ENCODE measurements around the gene H2BK1.

Gene H2BK1

DNA sequence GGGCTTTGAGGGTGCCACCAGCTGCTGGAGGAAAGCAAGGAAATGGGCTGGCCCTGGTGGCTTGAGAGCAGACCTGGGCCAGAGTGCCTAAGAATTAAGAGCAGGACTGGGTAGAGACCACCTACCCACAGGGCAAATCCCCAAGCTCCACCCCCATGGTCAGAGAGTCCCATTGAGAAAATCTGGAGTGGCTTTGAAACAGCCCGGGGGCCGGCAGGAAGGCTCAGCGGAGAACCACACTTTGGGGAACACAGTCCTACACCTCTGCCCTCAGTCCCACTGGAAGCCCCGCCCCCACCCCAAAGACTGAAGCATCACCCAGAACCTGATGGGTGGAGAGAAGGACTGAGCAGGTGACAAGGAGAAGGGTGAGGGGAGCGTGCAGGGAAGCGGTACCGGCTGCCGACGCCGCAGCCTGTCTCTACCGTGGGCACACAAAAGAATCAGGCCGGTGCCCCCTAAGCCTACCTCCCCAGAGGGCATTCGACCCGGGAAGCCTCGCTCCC is 34.6 kb upstream of the H2BK1 start:
- DNase-seq = no peak

DNA sequence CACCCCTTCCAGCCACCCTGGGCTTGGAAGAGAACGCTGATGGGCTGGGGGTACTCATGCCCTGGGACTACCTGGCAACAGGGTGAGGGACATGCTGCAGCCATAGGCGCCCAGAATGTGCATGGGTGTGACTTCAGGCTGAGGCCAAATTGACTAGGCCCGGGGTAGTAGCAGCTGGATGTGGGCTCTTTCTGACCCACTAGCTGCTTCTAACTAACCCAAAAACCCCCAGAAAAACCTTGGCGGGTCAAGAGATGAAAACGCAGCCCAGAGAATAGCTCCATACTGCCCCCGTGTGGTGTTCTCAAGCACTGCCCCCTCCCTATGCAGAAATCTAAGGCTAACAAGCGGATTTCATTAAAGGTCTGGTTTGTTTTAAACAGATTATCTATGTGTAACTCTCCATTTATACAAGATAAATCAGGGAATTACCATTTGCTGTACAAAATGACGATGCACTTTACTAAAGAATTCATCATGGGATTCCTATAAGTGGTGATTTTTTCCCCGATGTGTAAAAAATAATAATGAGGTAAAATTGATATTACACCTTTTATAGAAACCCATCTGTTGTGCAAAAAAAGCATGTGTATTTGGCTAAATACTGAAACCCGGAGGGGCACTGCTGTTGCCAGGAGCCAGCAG is 34.0 kb upstream of the H2BK1 start:
- DNase-seq = no peak

GRCh38 chr7:151243408-151244195 is 33.3 kb upstream of the H2BK1 start:
- no peak for DNase-seq

DNA sequence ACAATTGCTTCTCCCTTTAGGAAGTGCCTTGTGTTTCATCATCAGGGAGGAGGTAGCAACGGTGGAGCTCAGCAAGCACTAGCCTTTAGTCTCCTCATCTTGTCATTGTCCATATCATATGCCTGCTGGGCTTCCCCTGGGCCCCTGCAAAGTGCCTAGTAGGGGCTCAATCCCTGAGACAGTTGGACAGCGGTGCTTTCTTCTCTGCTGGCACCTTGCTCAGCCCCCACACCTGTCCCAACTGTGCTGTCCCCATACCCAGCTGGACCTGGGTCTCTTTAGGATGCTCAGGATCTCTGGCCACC is 32.7 kb upstream of the H2BK1 start:
- DNase-seq = no peak

DNA sequence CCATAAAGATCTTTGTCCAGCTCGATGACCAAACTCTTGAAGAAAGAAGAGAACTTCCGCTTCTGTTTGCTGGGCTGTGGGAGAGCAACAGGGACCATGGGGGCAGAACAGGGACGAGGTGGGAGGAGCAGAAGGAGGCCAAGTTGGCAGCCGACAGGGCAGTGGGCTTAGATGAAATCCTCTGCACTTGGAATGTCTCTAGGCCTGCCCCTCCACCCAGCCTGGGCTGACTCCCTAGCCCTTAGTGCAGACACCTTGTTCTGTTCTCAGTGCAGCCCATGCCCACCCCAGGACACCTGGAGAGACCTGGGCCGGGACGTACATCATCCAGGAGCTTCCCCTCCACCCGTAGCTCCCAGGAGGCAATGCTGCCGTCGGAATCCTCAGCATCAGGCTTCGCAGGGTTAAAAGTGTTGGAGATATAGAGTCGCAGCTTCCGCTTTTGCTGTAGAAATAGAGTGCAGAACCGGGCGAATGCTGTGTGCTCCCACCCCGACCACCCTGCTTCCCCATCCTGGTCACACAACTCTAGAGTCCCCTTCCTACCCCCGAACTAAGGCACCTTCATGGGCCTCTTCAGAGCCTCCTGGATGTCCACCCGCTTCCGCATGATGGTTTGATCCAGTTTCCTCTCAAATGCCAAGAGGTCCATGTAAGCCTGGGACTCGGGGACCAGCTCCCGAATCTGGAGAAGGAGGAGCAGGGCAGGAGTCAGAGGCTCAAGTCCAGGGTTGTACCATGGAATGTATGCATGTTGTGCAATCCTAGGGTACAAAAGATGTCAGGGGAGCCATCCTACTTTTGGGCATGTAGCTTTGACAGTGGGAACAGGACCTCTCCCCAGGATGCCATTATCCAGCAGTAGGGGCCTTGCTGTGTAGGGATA is 32.1 kb upstream of the H2BK1 start:
- no peak for DNase-seq

DNA sequence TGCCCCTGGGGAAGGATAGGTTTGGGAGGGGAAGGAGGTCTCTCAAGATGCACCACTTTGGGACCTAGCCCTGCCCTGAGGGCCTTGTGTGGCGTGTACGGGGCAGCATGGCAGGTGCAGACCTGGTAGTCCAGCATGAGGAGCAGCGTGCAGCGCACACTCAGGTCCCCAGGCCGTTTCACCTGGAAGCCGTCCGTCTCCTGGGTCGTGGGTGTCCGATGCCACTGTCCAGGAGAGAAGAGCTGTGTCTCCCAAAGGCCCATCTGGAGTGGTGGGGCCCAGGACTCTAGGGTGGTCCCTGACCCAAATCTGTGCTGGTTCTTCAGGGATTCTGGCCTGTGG is 31.4 kb upstream of the H2BK1 start:
- DNase-seq = no peak

DNA sequence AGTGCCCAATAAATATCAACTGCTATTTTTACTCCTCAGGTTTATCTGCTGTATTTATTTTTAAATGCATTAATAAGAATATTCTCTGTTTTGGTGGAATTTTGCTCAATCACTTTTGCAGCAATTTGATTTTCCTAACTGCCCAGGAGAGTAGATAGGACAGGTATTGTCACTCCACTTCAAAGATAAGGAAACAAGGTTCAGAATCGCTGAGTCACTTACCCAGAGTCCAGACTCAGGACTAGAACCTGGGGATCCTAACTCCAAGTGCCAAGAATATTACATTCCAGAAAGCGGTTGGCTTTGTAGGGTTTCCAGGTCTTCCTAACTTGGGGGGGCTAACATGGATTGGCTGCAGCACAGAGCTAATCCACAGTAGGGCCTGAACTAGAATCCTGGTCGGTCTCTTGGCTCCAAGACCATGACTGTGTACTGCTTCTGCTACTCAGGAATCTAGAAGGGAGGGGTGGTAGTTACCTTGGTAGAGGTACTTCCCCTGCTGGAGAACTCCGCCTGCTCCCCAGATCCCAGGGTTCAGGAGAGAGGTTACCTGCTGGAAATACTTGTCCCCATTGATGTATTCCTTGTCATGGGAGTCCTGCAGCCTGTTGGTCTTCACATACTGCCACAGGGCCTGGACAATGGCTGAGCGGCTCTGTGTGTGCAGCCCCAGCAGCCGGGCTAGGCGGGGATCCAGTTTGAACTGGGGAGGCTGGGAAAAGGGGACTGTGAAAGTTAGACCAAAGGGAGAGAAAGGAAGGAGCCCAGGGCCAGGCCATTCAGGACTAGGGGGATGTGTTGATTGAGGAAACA is 30.9 kb upstream of the H2BK1 start:
- DNase-seq = no peak

DNA sequence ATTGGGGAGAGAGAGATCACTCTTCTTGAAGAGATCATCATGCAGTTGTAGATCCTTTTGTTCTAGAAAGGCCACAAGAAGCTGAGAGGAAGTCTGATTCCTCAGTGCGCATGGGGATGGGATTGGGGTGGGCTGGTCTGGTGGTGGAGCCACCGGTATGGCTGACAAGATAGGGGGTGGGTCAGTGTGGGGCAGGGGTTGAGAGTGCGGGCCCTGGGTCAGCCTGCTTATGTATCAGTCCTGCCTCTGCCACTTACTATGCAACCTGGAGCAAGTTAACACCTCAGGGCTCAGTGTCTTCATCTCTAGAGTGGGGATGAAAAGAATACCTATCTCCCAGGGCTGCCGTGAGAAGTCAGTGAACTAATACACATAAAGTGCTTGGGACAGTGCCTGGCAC is 30.2 kb upstream of the H2BK1 start:
- DNase-seq = no peak

DNA sequence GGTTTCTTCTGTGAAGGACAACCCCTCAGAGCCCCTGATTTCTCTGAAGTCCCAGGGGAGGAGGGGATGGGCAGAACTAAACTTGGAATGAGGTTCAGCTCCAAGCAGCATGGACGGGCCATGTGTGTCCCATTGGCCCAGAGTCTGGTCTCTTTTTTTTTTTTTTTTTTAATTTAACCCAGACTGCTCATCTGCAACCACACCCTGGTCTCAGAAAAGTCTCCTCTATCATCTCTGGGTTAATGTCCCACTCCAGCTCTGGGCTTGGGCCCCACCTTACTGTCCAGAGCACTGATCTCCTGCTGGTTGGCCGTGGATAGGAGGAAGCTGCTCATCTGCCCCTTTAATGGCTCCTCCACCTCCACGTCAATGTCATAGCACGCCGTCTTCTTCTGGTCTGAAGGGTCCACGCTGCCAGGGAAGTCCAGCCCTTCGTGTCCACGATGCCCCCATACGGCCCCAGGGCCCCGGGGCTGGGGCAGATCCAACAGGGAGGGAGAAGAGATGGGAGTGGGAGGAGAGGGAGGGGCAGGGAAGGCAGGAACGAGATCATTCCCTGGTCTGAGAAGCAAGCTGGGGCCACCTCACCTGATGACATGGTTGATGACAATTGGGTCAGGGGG is 29.7 kb upstream of the H2BK1 start:
- DNase-seq = no peak

- no peak for DNase-seq
Observed at GRCh38 chr7:151238924-151239836, 28.9 kb upstream of the H2BK1 start.

GRCh38 chr7:151238190-151238810 is 28.0 kb upstream of the H2BK1 start:
- no peak for DNase-seq

DNA sequence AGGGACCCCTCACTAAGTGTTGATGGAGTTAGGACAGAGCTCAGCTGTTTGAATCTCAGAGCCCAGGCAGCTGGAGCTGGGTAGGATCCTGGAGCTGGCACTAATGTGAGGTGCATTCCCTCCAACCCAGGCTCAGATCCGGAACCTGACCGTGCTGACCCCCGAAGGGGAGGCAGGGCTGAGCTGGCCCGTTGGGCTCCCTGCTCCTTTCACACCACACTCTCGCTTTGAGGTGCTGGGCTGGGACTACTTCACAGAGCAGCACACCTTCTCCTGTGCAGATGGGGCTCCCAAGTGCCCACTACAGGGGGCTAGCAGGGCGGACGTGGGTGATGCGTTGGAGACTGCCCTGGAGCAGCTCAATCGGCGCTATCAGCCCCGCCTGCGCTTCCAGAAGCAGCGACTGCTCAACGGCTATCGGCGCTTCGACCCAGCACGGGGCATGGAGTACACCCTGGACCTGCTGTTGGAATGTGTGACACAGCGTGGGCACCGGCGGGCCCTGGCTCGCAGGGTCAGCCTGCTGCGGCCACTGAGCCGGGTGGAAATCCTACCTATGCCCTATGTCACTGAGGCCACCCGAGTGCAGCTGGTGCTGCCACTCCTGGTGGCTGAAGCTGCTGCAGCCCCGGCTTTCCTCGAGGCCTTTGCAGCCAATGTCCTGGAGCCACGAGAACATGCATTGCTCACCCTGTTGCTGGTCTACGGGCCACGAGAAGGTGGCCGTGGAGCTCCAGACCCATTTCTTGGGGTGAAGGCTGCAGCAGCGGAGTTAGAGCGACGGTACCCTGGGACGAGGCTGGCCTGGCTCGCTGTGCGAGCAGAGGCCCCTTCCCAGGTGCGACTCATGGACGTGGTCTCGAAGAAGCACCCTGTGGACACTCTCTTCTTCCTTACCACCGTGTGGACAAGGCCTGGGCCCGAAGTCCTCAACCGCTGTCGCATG is 27.2 kb upstream of the H2BK1 start:
- DNase-seq = no peak

DNA sequence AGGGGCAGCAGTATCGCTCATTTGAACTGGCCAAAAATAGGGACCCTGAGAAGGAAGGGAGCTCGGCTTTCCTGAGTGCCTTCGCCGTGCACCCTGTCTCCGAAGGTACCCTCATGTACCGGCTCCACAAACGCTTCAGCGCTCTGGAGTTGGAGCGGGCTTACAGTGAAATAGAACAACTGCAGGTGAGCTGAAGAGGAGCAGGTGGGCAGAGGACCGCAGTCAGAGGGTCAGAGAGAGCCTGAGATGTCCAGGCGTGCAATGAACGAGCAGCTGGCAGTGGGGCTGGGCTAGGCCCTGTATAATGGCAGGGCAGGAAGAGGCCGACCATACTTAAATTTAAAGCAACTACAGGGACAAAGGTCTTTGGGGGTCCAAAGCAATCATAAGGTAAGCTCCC is 26.1 kb upstream of the H2BK1 start:
- no peak for DNase-seq

DNA sequence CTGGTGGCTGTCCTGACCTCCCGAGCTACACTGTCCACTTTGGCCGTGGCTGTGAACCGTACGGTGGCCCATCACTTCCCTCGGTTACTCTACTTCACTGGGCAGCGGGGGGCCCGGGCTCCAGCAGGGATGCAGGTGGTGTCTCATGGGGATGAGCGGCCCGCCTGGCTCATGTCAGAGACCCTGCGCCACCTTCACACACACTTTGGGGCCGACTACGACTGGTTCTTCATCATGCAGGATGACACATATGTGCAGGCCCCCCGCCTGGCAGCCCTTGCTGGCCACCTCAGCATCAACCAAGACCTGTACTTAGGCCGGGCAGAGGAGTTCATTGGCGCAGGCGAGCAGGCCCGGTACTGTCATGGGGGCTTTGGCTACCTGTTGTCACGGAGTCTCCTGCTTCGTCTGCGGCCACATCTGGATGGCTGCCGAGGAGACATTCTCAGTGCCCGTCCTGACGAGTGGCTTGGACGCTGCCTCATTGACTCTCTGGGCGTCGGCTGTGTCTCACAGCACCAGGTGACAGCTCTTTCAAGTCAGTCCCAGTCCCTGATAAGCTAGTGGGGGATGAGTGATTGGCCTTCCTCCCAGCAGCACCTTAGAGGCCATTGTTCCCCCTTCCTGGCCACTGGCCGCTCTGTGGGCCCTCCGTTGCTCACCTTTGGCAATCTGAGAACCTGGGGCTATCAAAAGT is 25.0 kb upstream of the H2BK1 start:
- DNase-seq = no peak

DNA sequence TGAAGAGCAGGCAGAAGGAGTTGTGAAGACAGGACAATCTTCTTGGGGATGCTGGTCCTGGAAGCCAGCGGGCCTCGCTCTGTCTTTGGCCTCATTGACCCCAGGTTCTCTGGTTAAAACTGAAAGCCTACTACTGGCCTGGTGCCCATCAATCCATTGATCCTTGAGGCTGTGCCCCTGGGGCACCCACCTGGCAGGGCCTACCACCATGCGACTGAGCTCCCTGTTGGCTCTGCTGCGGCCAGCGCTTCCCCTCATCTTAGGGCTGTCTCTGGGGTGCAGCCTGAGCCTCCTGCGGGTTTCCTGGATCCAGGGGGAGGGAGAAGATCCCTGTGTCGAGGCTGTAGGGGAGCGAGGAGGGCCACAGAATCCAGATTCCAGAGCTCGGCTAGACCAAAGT is 23.5 kb upstream of the H2BK1 start:
- DNase-seq = no peak

GRCh38 chr7:151232917-151233701 is 22.8 kb upstream of the H2BK1 start:
- DNase-seq = no peak

DNA sequence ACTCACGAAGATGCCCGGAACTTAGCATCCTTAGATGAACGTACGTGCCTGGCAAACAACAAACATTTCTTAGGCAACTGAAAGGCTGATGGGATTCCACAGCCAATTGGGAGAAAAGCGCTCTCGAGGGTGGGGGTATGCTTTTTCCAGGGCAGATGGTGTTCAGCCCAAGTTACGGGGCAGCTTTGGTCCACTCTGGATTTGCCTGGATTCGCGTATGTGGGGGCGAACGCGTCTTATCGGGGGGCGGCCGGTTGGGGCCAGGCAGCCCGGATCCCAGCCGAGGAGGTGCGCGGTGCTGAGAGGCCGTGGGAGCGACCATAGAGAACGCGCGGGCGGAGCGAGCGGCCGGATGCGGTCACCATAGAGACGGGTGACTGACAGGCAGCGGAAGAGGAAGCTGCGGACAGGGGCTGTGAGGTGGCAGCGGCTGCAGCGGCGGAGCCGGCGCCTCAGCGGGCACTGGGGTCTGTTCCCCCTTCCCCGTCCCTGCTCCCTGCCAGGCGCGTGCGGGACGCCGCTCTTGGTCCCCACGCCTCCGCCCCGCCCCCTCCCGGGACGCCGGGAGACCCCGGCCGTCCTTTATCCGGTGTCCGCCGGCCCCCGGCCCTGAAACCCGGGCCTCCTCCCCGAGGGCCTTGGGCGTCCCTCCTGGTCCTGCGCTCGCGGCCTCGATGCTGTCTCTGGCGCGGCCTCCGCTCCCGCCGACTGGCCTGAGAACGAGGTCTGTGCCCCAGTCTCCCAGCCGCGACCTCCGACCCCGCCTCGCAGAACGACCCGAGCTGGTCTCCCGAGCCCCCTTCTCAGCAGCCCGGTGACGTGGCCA is 22.0 kb upstream of the H2BK1 start, which contains the start of gene CHPF2:
Gene CHPF2, plus strand, starts transcription at position 393 of the 826 bp plus-strand sequence. CDS start 1,529 bp downstream, outside the sequence.
- DNase-seq = peak; percentile 51

Measured in SIG-M5 (cell line).